Adrenal gland (tissue), 12 donors: Measurements from ENCODE around the gene GJB3. TPM values are rescaled to one million over a fixed set of nuclear protein-coding genes. Genes with fewer than 3 reads are reported as not detected.

Source experiments
- DNase-seq, 7 donors: peaks; one replicate each; pipeline ENCODE4 v3.0.0-alpha.2; 2019 to 2020
- H3K27ac ChIP-seq, 5 donors: fragments of 200-600 bp; sonication (generic) in 4 of 5; 1 replicate in 3 of 5; 2 replicates in 2 of 5; pipeline versions ENCODE4 v1.5.1 to v1.8.0; 2016 to 2020; ENCODE audit warnings: mild to moderate bottlenecking in 1 of 5
- H3K27me3 ChIP-seq: fragments of 200-600 bp; 2 replicates; pipeline ENCODE4 v1.8.0; 2021
- H3K36me3 ChIP-seq, 2 donors: fragments of 200-600 bp; replicated peaks in 1 of 2; 1 replicate in 1 of 2; 2 replicates in 1 of 2; pipeline versions ENCODE4 v1.5.1 to v1.8.0; 2018 to 2022
- H3K4me1 ChIP-seq, 2 donors: fragments of 200-600 bp; replicated peaks in 1 of 2; 1 replicate in 1 of 2; 2 replicates in 1 of 2; pipeline versions ENCODE4 v1.5.1 to v1.8.0; 2018 to 2021
- H3K4me3 ChIP-seq, 4 donors: fragments of 200-600 bp; sonication (generic) in 3 of 4; one replicate each; pipeline ENCODE4 v1.5.1; 2016 to 2018
- H3K9me3 ChIP-seq, 3 donors: fragments of 200-600 bp; sonication (generic) in 1 of 3; replicated peaks in 1 of 3; 1 replicate in 2 of 3; 2 replicates in 1 of 3; pipeline versions ENCODE4 v1.5.1 to v1.8.0; 2016 to 2021
- CTCF ChIP-seq, 6 experiments: fragments of 450-650 bp in 4 of 6; fragments of 200-600 bp in 2 of 6; sonication (generic) in 1 of 6; IDR thresholded peaks; 1 replicate in 5 of 6; 2 replicates in 1 of 6; pipeline versions ENCODE4 v1.5.1 to v1.8.0; 2016 to 2021; ENCODE audit warnings: antibody characterized with exemption in 6 of 6, mild to moderate bottlenecking in 2 of 6, moderate library complexity in 1 of 6
- POLR2A ChIP-seq, 2 donors: fragments of 450-650 bp; IDR thresholded peaks; one replicate each; pipeline ENCODE4 v1.6.1; 2017; ENCODE audit warnings: antibody characterized with exemption in 2 of 2, mild to moderate bottlenecking in 2 of 2, moderate library complexity in 1 of 2
- WGBS, 4 donors: extraction: QIAGEN DNeasy Blood & Tissue Kit in 2 of 4; methylation state at CpG; one replicate each; pipeline versions ENCODE4 v1.1.5 to v1.1.7; 2013 to 2017; 5-methylcytosine and 5-hydroxymethylcytosine counted together
- intact Hi-C, 2 donors: fragments of 100-400 bp; cut with DNase I; formaldehyde crosslinking; loops; one replicate each; pipeline versions ENCODE4 v1.14.1 to v1.15.0; 2022 to 2023
- polyA plus RNA-seq, 3 donors: library from polyadenylated mRNA; stranded (reverse); fragments of 200-250 nt in 2 of 3; fragments of 350-450 nt in 1 of 3; fragmentation: Illumina TruSeq in 1 of 3; extraction: RNeasy Lipid Tissue Mini Kit (QIAGEN cat#74804) in 1 of 3; gene quantifications; one replicate each; pipeline ENCODE4 v1.2.3, GENCODE V29; 2013 to 2014
- total RNA-seq, 9 donors: library from RNA; depleted of rRNA in 4 of 9; stranded (reverse); fragments of >200 nt in 4 of 9; fragments of 120-200 nt in 1 of 9; fragmentation: NEBNext Ultra II Directional in 1 of 9; extraction: Animal tissue kit (Norgen Biotek cat#: 25700) in 1 of 9; gene quantifications; one replicate each; pipeline versions ENCODE4 v1.1.0 to v1.2.4, GENCODE V29; 2013 to 2023
- donor health status: healthy with polysubstance abuse.
- donor health status: Bipolar disorder and iron deficiency.
- donor health status: DM: yes; HTN: yes; CAD: no.
- donor health status: DM: no; HTN: no; CAD: no.
- donor health status: DM: no; HTN: no; CAD: no.
- donor health status: DM: yes; HTN: yes; CAD: no.

GJB3 gene
- total and polyA plus RNA-seq, 12 donors: 0.11 to 0.32 (median 0.15) TPM; not detected in 6

- DNase-seq: no peak
- Histone ChIP-seq H3K4me1 (peaks cover 0 to 10% of the 10 kb centered on the region in 2 donors), H3K36me3 (no peaks in the 10 kb centered on the region), H3K4me3 (no peak overlapping the region), H3K27ac (no peak overlapping the region), H3K9me3 (no peaks in the 10 kb centered on the region), H3K27me3 (no peaks in the 10 kb centered on the region)
- 81 to 84% (median 82%) methylated on average over 3 of the region's 3 CpGs for WGBS, 4 donors
- TF ChIP-seq POLR2A (IDR thresholded peaks at IDR 0.05) (no peak), CTCF (IDR thresholded peaks at IDR 0.05) (no peak)
- intact Hi-C loops: no loop called here
Measured at GRCh38 chr1:34822202-34822601, 41.2 kb downstream of the GJB3 start.

GRCh38 chr1:34824817-34825454, 43.9 kb downstream of the GJB3 start:
- H3K4me1 ChIP-seq: peaks cover 0 to 10% of the 10 kb centered on the region in 2 donors
- TF ChIP-seq CTCF (IDR thresholded peaks at IDR 0.05) (no peak), POLR2A (IDR thresholded peaks at IDR 0.05) (no peak)
- no peak overlapping the region for H3K4me3 ChIP-seq
- DNase-seq: no peak
- no peaks in the 10 kb centered on the region for H3K9me3 ChIP-seq
- intact Hi-C loops: no loop called here
- H3K36me3 ChIP-seq: no peaks in the 10 kb centered on the region
- peak overlapping the region in 2 of 5 donors; percentile 30 to 39 for H3K27ac ChIP-seq
- 88 to 95% (median 93%) methylated on average over 3 of the region's 3 CpGs for WGBS, 4 donors
- no peaks in the 10 kb centered on the region for H3K27me3 ChIP-seq

- TF ChIP-seq CTCF (IDR thresholded peaks at IDR 0.05) (no peak), POLR2A (IDR thresholded peaks at IDR 0.05) (no peak)
- H3K9me3 ChIP-seq: no peaks in the 10 kb centered on the region
- no peak overlapping the region for H3K4me3 ChIP-seq
- peak overlapping the region in 2 of 5 donors; percentile 30 to 39 for H3K27ac ChIP-seq
- no peaks in the 10 kb centered on the region for H3K27me3 ChIP-seq
- peaks cover 0 to 10% of the 10 kb centered on the region in 2 donors for H3K4me1 ChIP-seq
- 53 to 75% (median 57%) methylated on average over 2 to 11 of the region's 11 CpGs for WGBS, 4 donors
- H3K36me3 ChIP-seq: no peaks in the 10 kb centered on the region
- no peak for DNase-seq
- intact Hi-C loops: no loop called here
Measured at GRCh38 chr1:34825455-34826091, 44.6 kb downstream of the GJB3 start.

- 89 to 93% (median 91%) methylated on average over 5 of the region's 5 CpGs for WGBS, 4 donors
- no peaks in the 10 kb centered on the region for H3K36me3 ChIP-seq
- H3K27ac ChIP-seq: no peak overlapping the region
- H3K4me1 ChIP-seq: peaks cover 0 to 10% of the 10 kb centered on the region in 2 donors
- intact Hi-C loops: no loop called here
- TF ChIP-seq POLR2A (IDR thresholded peaks at IDR 0.05): no peak
- TF ChIP-seq CTCF (IDR thresholded peaks at IDR 0.05): no peak
- no peak overlapping the region for H3K4me3 ChIP-seq
- no peaks in the 10 kb centered on the region for H3K27me3 ChIP-seq
- no peak for DNase-seq
- no peaks in the 10 kb centered on the region for H3K9me3 ChIP-seq
Measured at GRCh38 chr1:34827341-34827941, 46.4 kb downstream of the GJB3 start.
